Effector CD4-positive, alpha-beta T cell (primary cell): ENCODE data around the gene FAM240B.

ENCODE experiments used
- DNase-seq: peaks from one replicate; pipeline ENCODE4 v3.0.0-alpha.2; 2020

FAM240B gene

DNA sequence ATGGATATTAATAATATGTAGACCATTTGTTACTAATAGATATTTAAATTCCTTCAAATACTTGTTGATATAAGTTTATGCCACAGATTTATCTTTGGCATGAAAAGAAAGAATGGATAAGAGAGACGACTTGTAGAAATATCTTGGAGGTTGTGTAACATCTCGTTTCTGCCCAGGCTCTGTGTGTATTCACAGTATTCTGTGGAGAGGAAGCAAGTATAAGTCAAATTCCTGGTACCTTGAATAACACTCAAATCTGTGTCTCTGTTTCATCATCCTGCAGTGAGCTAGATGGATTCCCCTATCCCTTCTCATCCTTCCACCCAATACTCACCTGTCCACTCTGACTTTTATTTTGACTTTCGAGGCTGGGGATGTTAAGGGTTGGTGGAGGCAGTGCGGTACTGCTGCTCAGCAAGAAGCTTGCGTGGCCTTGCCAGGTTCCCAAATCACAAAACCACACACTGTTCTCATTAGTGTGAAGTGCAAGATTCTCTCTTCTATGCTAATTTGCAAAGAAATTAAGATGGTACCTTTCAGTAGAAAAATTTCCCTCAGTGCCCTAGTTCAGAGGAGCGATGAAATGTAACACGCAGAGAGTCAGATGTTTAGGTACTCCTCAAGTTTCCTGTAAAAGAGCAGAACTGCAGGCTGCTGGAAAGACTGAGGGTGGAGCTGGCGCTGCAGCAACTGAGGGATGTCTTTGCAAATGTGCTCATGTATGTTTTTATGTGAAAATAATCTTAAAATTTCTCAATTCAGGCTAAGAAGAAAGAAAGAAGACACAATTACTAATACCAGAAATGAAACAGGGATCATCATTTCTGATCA is 57.0 kb downstream of the FAM240B start:
- DNase-seq, result no peak

DNA sequence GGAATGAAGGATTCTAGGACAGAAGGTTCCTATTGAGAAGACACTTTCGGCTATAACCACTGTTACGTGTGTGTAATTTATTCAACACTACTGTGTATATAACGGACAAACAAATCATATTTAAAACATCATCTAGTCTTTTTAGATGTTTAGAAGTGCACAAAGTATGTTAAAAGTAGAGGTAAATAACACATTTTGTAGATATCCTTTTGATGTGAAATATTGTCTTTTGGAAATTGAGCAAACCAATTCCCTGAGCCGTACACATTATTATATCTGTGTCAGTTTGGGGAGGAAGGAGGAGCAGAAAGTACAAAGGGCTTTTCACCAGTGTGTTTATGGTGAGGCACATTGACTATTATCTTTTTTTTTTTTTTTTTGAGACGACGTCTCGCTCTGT is 60.4 kb downstream of the FAM240B start:
- no peak for DNase-seq

DNA sequence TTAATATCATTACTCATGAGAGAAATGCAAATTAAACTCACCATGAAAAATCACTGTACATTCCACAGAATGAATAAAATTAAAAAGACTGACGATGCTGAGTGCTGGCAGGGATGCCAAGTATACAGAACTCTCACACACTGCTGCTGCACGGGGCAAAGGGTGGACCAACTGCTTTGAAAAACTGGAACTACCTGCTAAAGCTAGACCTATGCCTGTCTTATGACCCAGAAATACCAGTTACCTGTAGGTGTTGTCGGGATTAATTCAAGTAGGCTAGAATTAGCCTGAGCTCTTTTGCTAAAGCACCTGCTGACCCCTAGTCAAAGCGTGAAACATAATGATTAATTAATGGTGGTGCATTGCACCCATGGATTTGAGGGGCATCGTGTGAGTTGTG is 63.0 kb downstream of the FAM240B start:
- no peak for DNase-seq

DNA sequence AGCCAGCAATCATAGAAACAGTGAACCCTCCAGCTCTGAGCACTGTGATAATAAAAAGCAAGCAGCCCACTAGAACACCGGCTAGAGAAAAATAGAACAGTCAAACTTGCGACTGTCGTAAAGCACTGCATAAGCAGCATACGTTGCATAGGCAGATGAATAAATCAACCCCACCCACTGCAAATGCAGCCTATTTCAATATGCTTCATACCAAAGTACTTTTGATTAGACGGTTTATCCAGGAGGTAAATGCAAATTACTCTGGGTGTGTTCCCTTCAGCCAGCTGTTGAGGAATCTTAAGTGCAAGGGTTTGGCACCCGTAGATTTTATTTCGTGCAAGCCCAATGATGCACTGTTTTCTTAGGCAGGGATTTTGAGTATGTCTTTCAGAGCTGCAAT is 67.4 kb downstream of the FAM240B start:
- DNase-seq, result no peak

DNA sequence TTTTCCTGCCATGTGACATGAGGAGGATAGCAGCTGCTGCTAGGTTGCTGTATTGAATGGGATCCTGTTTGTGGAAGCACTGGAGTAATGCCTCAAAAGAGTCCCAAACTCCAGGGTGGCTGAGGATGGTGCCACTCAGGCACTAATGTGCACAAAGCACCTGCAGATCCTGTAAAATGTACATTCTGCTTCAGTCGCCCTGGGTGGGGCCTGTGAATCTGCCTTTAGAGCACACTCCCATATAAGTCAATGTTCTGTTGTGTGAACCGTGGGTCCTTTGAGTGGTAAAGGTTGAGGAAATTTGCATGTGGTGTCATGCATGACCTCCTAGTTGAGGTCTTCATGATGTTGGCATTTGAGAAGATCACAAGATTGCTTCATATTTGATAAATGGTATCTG is 67.9 kb downstream of the FAM240B start:
- no peak for DNase-seq

DNA sequence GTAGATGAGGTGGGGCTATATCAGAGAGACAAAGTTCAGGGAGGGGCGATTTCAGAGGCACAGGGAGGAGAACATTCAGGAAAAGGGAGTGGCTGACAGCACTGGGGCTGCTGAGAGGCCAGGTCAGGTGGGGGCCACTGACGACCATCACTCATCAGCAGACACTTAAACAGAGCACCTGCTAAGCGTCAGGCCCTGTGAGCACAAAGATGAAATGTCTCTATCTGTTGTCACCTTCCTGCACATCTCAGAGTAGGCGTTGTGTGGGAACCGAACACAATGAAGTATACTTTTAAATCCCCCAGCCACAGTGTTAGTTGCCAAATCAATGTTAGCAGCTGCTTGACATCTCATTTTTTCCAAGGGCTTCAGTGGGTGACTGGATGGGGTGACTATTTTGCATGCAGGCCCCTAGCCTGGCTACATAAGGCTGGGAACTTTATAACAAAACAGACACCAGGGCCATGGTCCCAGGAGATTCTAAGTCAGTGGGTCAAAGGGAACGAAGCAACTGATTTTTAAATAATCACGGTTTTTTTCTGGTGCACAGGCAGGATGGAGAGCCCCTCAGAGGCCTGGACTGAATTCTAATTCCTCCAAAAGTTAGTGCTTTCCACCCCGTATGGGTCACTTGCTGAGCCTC is 68.4 kb downstream of the FAM240B start:
- DNase-seq, result no peak

DNA sequence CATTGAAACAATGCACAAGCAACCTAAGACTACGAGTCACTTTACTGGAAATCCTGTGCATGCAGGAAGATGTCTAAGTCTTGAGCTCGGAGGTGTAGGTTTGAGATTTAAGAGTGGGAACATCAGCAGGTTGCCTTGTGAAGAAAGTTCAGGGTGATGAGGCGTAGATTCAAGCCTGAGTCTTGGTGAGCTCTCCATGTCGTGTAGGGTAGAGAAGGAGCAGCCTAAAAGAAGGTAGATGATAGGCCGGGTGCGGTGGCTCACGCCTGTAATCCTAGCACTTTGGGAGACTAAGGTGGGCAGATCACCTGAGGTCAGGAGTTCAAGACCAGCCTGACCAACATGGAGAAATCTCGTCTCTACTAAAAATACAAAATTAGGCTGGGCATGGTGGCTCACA is 69.4 kb downstream of the FAM240B start:
- DNase-seq, result no peak

DNA sequence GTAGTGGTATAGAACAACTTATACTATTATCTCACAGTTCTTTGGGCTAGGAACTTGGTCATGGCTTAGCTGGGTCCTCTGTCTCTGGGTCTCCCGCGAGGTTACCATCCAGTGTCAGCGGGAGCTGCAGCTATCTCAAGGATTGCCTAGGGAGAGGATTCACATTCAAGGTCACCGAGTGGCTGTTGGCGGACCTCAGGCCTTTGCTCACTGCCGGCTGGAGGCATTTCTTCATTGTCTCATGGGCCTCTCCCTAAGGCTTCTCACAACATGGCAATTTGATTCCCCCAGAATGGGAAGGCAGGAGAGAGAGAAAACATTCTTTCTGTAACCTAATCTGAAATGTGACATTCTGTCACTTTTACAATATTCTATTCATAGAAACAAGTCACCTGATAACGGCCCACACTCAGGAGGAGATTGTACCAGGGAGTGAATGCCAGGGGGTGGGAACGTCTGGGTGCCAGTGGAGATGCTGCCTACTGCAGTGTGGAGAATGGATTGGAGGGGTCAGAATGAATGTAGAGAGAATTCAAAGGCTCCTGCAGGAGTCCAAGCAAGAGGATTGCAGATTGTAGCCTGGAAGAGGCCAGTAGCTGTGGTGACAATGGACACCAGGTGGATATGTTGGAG is 70.1 kb downstream of the FAM240B start:
- DNase-seq, result no peak

DNA sequence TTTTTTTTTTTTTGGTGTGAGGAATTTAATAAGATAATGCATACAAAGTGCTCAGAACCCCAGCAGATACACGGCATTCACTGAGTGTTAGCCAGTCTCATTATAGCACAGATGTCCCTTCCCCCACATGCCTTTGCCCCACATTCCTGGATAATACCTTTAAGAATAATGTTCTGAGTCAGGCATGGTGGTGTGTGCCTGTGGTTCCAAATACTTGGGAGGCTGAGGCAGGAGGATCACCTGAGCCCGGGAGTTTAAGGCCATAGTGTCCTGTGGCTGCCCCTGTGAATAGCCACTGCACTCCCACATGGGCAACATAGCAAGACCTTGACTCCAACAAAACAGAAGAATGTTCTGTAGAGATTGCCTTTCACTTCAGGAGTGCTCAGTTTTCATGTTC is 75.3 kb downstream of the FAM240B start:
- no peak for DNase-seq
